Tibial nerve (tissue), 3 donors: ENCODE data around the gene RTP1.

Experiments used
- EP300 ChIP-seq, 2 donors: sonication (generic); formaldehyde crosslinking; IDR thresholded peaks; one replicate each; pipeline ENCODE4 v1.6.1; 2017; ENCODE audit warnings: antibody characterized with exemption in 2 of 2, mild to moderate bottlenecking in 1 of 2
- POLR2A ChIP-seq, 2 donors: fragments of 450-650 bp; IDR thresholded peaks; one replicate each; pipeline ENCODE4 v1.6.1; 2017; ENCODE audit warnings: antibody characterized with exemption in 2 of 2, mild to moderate bottlenecking in 2 of 2, moderate library complexity in 2 of 2

DNA sequence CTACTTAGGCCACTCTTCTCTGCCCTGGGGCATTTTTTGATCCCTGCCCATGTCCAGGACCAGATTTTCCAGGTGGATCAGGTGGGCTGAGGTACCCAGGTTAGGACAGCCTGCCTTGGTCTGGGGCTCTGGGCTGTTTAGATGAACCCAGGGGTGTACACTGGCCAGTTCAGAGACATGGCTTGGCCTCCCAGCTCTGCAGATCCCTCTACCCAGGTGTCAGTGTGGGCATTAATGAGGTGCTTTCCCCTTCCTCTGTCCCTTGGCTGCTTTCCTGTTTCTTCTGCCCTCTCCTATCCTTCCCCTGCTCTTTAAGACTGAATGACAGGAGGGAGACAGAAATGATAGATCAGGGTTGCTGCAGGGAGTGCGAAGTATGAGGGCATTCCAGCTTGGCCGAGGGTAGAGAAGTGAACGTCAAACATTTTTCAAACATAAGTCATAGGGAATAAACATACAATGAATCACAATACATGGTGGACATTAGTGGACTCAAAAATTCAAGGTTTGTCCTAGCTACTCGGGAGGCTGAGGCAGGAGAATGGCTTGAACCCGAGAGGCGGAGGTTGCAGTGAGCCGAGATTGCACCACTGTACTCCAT is 30.5 kb downstream of the RTP1 start:
- TF ChIP-seq POLR2A (IDR thresholded peaks at IDR 0.05) (no peak), EP300 (IDR thresholded peaks at IDR 0.05) (no peak)
